HL-60 (cell line): Measurements from ENCODE around the gene SLC16A10.

Experiments
- CTCF ChIP-seq: IDR thresholded peaks from one replicate; pipeline ENCODE4 v1.5.1; 2011; ENCODE audit warnings: low read length, control low read depth, inconsistent platforms; ENCODE audit not compliant: insufficient read depth
- GABPA ChIP-seq: IDR thresholded peaks from 2 replicates; pipeline ENCODE4 v1.6.1; 2012; ENCODE audit warnings: low read depth
- POLR2AphosphoS5 ChIP-seq: IDR thresholded peaks from 2 replicates; pipeline ENCODE4 v1.6.1; 2012; ENCODE audit warnings: low read depth
- SPI1 ChIP-seq: IDR thresholded peaks from 2 replicates; pipeline ENCODE4 v1.6.1; 2012; ENCODE audit warnings: low read depth, mild to moderate bottlenecking, borderline replicate concordance
- TF ChIP-seq, protein P1 (sequence below): IDR thresholded peaks from 2 replicates; pipeline ENCODE4 v1.6.1; 2012; ENCODE audit warnings: low read depth; ENCODE audit not compliant: insufficient replicate concordance

DNA sequence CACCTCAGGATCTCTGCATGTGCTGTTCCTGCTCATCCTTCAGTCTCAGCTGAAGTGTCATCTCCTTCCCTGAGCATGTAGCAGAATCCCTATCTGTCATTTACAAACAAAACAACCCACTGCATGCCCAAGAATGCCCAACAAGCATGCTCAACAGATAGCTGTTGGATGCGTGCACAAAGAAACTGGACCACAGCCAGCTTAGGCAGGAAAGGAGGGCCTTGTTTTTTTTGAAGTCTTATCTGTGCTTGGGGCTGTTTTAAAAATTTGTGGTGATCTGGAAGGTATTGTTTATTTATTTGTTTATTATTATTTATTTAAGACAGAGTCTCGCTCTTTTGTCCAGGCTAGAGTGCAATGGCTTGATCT is 18.5 kb upstream of the SLC16A10 start:
- TF ChIP-seq CTCF: no peak
- no peak for TF ChIP-seq POLR2AphosphoS5
- no peak for TF ChIP-seq GABPA
- TF ChIP-seq, protein P1, sequence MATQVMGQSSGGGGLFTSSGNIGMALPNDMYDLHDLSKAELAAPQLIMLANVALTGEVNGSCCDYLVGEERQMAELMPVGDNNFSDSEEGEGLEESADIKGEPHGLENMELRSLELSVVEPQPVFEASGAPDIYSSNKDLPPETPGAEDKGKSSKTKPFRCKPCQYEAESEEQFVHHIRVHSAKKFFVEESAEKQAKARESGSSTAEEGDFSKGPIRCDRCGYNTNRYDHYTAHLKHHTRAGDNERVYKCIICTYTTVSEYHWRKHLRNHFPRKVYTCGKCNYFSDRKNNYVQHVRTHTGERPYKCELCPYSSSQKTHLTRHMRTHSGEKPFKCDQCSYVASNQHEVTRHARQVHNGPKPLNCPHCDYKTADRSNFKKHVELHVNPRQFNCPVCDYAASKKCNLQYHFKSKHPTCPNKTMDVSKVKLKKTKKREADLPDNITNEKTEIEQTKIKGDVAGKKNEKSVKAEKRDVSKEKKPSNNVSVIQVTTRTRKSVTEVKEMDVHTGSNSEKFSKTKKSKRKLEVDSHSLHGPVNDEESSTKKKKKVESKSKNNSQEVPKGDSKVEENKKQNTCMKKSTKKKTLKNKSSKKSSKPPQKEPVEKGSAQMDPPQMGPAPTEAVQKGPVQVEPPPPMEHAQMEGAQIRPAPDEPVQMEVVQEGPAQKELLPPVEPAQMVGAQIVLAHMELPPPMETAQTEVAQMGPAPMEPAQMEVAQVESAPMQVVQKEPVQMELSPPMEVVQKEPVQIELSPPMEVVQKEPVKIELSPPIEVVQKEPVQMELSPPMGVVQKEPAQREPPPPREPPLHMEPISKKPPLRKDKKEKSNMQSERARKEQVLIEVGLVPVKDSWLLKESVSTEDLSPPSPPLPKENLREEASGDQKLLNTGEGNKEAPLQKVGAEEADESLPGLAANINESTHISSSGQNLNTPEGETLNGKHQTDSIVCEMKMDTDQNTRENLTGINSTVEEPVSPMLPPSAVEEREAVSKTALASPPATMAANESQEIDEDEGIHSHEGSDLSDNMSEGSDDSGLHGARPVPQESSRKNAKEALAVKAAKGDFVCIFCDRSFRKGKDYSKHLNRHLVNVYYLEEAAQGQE: no peak
- no peak for TF ChIP-seq SPI1
